Hematopoietic multipotent progenitor cell treated with erythropoietin and hydrocortisone succinate and interleukin-3 and kit ligand, for 17 days (in vitro differentiated cells): ENCODE data around the gene PCBD2.
"Not testable (repeated sequence)": the region's sequence is repeated elsewhere in the genome, so short reads cannot be mapped to it uniquely, and the experiment has no call there.

Experiments
- DNase-seq: peaks from one replicate; pipeline ENCODE4 v3.0.0-alpha.2; 2015; ENCODE audit warnings: low spot score

PCBD2 gene

DNA sequence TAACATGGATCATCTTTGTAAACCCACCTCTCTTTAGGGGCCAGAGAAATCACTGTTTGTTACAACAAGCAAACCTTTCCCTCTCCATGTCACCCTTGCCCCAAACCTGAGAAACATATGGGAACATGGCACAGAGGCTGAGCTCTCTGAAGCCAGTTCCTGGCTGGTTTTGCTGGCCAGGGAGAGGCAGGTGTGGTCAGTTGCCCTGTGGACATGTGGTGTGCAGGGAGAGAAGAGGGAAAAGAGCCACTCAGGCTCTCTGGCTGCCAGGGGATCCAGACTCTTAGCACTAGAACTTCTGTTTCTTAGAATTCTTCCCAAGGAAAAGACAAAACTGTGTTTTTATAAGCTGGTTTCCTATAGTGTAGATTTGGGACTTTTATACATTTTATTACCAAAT lies 58.2 kb downstream of the PCBD2 start:
- DNase-seq, result no peak

DNA sequence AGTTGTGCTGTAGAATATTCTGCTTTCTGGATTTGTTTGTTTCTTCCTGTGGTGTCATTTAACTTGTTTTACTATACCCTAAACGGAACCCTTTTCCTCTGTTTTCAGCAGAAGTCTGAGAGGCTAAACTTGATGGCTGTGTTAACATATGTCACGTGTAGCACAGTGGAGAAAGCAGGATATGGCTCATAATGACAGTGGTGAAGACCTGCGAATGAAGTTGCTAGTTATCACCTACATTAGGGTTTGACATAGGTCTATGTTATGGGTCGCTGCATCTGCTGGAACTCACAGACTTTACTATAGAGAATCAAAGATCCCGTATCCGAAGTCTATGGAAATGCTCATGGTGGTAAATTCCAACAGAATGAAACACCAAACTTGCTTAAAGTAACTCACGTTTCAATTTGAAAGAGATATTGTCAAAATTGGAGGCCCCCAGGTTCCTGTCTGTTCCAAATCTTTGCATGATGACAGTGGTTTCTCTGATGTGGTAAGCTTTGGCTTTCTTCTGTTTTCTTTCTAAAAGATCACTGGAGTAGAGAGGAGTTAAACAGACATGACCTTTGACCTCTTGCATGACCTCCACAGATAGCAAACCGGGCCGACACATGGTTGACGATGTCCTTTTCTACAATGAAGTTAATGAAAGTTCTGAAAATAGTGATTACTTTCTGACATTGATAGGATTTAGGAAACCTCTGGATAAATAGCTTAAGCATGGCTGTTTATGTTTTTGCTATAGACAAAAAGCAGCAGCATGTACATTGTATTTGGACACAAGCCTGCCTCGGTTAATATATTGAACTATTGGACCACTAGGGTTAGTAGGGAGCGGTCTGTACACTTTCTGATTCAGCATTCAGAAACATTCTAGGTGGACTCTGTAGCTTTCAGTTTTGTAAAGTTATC lies 59.7 kb downstream of the PCBD2 start:
- no peak for DNase-seq

DNA sequence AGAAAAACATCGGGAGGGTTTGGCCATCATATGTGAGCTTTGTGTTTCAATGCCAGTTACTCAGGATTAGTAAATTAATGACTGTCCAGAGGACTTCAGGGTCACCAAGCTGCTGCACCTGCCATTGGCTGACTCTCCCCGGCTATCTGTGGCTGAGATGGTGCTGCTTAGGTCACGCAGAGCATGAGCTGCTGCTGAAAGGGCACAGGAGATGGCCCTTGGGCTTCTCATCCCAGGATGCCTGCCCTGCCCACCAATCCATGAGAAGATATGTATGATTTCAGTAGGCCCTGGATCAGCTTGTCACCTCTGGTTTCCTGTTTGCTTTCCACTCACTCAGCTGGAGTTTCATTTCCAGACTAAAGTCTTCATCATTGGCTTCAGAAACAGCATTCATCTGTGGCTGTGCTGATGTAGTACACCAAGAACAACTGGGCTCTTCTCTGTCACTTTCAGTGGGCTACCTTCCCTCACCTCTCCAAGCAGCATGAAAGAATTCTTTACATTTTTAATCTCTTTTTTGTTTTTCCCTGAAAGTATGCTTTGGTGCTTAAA lies 60.4 kb downstream of the PCBD2 start:
- no peak for DNase-seq

DNA sequence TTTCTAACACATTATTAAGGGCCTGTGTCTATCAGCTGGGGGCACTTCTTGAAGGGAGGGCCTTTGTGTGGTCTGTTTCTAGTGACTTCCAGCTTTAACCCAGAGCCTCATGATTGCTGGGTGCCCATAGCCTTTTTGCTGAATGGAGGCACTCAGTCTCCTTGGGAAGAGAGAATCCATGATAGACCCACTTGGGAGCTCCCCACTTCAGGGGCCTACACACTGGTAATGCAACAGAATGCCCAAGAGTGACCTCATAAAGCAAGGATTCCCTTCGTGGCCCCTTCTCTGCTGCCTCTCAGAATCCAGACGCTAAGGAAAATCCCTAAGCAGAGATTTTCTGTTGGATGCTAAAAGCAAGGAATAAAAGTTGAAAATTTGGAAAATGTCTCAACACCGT lies 62.7 kb downstream of the PCBD2 start, which contains the start of gene CATSPER3:
Gene CATSPER3, plus strand, starts transcription at position 301 of the 400 bp plus-strand sequence. Its CDS starts 85 bp downstream, at position 386.
- no peak for DNase-seq

DNA sequence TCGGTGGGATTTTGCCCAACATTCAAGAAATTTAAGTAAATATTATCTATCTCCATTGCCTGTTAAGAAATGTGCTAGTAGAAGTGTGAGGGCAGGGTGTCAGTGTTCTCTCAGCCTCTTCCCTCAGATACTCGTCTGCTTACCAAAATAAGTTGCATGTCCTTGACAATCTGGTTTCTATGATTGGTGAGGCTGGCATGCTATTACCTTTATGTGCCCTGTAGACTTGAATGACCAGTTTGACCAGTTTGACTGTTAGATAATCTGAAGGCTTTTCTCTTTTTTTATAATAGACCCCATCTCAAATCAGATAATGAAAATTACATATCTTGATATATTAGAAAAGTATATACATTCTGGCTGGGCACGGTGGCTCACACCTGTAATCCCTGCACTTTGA lies 63.1 kb downstream of the PCBD2 start:
- DNase-seq, result no peak

DNA sequence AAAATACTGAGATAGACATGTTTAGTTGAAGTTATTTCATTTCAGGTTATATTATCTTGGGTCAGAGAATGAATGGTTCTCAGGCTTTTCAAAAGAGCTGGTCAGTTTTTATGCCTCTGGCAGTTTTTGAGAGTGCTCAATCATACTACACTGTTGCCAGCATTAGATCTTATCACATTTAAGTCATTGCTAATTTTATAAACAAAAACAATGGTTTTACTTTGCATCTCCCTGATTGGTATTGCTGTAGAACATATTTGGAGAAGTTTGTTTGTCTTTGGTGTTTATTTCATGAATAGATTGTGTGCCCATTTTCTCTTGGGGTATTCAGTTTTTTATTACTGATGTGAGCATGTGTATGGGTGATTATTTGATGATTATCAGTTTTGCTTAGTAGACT lies 64.2 kb downstream of the PCBD2 start:
- no peak for DNase-seq

DNA sequence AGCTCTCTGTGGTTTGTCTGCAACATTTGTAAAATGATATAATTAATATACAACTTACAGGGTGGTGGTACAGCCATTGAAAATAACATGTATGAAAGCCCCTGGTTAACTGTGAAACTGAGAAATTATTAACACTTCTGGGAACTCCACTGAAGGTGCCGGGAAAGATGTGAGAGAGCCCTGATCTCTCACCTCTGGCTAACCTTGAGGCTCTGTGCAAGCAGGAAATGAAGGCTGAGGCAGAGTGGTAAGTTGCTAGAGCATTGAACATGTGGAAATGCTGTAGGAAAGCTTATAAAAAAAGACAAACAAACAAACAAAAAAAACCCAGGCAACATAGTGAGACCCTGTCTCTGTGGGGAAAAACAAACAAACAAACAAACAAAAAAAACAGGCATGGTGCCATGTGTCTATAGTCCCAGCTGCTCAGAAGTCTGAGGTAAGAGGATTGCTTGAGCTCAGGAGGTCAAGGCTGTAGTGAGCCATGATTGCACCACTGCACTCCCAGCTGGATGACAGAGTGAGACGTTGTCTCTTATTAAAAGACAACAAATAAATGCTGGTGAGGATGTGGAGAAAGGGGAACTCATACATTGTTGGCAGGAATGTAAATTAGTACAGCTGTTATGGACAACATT lies 70.3 kb downstream of the PCBD2 start:
- no peak for DNase-seq

DNA sequence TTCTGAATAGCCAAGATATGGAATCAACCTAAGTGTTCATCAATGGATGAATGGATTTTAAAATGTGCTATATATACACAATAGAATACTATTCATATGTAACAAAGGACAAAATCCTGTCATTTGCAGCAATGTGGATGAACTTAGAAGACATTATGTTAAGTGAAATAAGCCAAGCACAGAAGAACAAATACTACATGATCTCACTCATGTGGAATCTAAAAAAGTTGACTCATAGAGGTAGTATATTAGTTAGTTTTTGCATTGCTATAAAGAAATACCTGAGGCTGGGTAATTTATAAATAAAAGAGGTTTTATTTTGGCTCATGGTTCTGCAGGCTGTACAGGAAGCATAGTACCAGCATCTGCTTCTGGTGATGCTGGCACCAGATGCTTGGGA lies 70.9 kb downstream of the PCBD2 start:
- DNase-seq, result no peak

DNA sequence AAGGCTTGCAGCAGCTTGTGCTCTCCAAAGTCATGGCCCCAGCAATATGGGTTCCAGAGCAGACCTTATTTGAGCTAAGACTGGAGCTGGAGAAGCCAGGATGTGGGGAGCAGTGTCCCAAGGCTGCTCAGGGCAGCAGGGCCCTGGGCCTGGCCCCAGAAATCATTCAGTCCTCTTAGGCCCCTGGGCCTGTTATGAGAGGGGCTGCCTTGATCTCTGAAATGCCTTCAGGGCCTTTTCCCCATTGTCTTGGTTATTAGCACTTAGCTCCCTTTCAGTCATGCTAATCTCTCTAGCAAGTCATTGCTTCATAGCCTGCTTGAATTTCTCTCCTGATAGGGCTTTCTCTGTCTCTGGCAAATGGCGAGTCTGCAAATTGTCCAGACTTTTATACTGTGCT lies 71.9 kb downstream of the PCBD2 start:
- DNase-seq, result no peak

DNA sequence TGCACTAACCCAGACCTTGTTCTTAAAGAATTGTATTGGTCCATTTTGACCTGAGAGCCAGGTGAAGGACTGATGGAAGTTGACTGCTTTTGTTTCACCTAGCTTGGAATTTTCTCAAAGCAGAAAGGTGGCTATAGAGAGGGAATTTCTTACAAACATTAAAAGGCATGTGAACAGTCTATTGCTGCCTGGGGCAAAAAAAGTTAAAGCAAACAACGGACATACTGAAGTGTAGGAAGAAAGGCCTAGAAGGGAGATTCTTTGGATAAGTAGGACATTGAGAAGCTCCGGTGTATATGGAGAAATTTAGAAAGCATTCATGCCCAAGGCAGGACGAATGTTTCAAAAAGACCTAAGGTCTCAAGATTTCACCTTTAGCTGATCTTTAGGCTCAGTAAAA lies 74.5 kb downstream of the PCBD2 start:
- no peak for DNase-seq

DNA sequence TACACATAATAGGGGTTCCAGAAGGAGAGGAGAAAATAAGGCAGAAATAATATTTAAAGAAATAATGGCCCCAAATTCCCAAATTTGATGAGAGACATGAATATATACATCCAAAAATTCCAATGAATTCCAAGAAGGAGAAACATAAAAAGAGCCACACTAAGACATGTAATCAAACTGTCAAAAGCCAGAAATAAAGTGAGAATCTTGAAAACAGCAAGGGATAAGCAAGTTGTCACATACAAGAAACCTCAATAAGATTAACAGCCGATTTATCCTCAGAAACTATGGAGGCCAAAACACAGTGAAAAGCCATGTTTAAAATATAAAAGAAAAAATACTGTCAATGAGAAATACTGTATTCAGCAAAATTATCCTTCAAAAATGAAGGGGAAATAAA lies 77.3 kb downstream of the PCBD2 start:
- DNase-seq, result no peak

DNA sequence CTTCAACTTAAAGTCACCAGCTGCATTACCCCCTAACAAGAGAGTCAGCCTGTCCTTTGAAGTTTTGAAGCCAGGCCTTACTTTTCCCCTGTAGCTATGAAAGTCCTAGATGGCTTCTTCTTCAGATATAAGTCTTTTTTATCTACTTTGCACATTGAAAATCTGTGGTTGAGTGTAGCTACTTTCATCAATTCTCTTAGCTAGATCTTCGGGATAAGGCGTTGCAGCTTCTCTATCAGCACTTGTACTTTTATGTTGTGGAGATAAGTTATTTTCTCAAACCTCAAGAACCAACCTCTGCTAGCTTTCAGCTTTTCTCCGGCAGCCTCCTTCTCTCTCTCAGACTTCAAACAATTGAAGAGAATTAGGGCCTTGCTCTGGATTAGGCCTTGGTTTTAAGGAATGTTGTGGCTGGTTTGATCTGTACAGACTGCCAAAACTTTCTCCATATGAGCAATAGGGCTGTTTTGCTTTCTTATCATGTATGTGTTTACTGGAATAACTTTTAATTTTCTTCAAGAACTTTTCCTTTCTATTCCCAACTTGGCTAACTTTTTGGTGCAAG lies 84.4 kb downstream of the PCBD2 start:
- DNase-seq, result no peak

DNA sequence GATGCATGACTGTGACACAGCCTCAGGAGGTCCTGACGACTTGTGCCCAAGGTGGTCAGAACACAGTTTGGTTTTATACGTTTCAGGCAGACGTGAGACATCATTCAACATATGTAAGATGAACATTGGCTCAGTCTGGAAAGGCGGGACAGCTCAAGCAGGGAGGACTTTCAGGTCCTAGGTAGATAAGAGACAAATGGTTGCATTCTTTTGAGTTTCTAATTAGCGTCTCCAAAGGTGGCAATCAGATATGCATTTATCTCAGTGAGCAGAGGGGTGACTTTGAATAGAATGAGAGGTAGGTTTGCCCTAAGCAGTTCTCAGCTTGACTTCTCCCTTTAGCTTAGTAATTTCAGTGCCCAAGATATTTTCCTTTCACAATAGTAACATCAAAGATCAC lies 85.3 kb downstream of the PCBD2 start:
- DNase-seq, result not testable (repeated sequence)

DNA sequence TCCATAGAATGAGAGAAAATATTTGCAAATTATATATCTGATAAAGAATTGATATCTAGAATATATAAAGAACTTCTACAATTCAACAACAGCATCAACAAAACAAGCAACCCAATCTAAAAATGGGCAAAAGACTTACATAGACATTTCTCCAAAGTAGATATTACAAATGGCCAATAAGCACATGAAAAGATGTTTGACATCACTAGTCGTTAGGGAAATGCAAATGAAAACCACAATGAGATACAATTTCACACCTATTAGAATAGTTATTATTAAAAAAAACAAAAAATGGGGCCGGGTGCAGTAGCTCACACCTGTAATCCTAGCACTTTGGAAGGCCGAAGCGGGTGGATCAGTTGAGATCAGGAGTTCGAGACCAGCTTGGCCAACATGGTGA lies 87.2 kb downstream of the PCBD2 start:
- no peak for DNase-seq

DNA sequence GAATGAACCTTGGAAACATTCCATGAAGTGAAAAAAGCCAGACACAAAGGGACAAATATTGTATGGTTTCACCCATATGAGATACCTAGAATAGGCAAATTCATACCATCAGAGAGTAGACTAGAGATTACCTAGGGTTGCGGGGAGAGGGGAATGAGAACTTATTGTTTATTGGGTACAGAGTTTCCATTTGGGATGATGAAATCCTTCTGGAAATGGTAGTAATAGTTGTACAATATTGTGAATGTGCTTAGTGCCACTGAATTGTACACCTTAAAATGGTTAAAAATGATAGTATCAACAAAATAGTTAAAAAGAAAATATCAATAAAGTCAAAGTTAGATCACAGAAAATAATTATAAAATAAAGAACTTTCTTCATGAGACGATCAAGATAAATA lies 88.2 kb downstream of the PCBD2 start:
- no peak for DNase-seq

DNA sequence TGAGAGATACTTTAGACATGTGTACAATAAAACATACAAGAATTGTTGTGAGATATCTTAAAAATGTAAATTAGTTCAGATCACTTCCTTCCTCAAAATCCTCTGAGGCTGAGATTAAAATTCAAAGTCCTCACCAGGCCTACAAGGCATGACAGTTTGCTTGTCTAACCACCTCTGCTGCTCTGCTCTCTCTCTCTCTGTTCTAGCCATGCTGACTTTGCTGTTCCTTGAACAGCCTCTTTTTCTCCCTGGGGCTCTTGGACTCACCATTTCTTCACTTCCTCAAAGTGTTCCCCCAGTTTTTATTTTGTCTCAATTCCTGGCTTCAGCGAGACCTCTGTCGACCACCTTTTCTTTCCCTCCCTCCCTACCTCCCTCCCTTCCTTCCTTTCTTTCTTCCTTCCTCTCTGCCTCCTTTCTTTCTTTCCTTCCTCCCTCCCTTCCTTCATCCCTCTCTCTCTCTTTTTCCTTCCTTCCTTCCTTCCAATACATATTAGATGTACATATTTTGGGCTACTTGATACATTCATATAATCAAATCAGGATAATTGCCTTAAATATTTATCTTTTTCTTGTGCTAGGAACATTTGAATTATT lies 89.7 kb downstream of the PCBD2 start:
- DNase-seq, result no peak

DNA sequence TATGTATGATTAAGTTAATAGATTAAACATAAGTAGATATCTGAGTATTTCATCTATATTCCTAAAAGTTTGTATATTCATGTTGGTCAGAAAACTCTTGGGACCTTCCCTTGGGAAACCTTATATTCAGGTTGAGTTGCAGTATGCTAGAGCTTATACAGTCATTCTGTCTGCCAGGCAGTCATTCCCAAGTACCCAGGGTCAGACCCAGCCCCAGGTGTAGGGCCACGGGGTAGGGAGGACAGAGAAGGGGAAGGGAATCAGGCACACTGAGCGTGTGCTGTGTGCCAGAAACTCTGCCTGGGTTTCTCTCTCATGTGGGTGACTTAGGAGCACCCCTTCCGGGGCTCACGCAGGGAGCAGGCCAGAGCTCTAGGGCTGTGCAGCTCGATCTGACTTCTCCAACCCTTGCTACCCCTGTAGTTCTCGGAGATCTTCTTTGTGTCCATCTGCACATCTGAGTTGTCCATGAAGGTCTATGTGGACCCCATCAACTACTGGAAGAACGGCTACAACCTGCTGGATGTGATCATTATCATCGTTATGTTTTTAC lies 91.0 kb downstream of the PCBD2 start:
- DNase-seq, result no peak

DNA sequence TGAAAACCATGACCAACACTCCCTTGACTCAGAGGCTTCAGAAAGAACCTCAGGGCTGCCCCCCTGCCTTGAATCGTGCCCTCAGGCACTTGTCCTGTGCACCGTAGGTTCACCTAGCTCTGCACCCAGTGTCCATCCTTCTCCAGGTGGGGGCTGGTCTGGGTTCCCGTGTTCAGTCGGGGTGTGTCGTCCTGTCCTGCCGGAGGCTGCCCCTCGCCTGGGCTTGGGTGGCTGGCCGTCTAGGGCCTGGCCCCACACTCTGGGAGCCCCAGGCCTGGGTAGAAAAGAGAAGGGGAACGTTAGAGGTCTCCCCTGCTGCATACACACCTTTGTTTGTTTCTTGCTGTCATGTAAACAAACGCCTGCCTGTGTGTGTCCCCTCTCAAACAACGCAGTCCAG lies 92.1 kb downstream of the PCBD2 start:
- DNase-seq, result no peak

DNA sequence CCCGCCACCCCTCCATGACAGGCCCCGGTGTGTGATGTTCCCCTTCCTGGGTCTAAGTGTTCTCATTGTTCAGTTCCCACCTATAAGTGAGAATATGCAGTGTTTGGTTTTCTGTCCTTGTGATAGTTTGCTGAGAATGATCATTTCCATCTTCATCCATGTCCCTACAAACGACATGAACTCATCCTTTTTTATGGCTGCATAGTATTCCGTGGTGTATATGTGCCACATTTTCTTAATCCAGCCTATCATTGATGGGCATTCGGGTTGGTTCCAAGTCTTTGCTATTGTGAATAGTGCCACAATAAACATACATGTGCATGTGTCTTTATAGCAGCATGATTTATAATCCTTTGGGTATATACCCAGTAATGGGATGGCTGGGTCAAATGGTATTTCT lies 93.1 kb downstream of the PCBD2 start:
- not testable (repeated sequence) for DNase-seq

DNA sequence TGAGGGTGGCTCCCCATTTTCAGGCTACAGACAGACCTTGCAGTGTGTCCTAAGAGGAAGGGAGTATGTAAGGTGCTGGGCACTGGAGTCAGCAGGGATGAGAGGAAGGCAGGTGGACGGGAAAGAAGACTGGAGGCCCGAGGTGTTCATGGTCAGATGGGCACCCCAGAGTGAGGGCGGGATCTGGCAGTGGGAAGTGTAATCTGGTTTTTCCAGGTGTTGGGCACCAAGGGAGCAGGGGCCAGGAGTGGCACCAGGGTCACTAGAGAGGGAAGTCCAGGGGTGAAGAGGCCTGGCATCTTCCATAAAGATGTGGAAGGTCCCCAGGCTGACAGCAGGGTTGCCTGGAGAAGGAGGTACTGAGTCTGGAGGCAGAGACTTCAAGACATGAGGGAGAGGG lies 99.4 kb downstream of the PCBD2 start:
- no peak for DNase-seq

DNA sequence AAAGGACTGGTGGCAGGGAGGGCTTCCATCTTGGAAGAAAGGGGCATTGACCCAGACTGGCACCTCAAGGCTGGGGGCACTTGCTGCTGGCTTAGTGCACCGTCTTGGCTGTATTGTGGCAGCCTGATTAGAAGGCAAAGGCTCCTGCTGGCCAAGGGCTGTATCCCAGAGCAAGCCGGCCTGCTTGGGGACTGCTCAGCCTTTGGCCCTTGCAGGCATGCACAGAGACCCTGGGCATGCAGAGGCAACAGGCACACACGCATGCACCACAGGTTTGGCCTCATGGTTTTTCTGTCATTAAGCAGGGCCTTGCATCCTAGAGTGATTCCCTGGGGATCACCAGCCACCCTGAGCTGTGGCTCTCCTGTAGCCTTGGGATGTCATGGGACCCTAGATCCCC lies 100.1 kb downstream of the PCBD2 start:
- DNase-seq, result no peak

DNA sequence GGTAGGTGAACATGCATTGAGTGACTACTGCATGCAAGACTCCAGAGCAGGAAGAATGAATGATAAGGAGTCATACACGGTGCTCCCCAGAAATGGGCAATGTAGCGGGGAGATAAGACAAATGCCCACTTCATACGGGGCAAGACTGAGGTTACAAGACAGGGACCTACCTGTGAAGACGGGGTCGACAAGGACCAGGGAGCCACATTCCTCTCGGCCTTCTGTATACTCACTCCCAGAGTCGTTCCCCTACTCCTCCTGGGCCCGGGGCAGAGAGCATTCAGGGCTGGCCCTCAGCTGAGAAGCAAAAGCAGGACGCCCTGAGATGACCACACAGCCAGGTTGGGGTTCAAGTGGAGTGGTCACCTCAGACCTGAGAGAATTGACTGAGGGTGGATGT lies 102.4 kb downstream of the PCBD2 start:
- DNase-seq, result no peak
